A549 treated with DMSO at 1 μM for 4 hours (cell line): Measurements from ENCODE around the gene ABCA1. TPM values are rescaled to one million over a fixed set of nuclear protein-coding genes. Genes with fewer than 3 reads are reported as not detected.

Experiments
- total RNA-seq: library from RNA; stranded (reverse); fragments of 200-300 nt; extraction: Qiagen RNA extraction; gene quantifications from 5 replicates; pipeline ENCODE4 v1.2.3, GENCODE V29; 2022; ENCODE audit warnings: low read depth

The ABCA1 gene, protein sequence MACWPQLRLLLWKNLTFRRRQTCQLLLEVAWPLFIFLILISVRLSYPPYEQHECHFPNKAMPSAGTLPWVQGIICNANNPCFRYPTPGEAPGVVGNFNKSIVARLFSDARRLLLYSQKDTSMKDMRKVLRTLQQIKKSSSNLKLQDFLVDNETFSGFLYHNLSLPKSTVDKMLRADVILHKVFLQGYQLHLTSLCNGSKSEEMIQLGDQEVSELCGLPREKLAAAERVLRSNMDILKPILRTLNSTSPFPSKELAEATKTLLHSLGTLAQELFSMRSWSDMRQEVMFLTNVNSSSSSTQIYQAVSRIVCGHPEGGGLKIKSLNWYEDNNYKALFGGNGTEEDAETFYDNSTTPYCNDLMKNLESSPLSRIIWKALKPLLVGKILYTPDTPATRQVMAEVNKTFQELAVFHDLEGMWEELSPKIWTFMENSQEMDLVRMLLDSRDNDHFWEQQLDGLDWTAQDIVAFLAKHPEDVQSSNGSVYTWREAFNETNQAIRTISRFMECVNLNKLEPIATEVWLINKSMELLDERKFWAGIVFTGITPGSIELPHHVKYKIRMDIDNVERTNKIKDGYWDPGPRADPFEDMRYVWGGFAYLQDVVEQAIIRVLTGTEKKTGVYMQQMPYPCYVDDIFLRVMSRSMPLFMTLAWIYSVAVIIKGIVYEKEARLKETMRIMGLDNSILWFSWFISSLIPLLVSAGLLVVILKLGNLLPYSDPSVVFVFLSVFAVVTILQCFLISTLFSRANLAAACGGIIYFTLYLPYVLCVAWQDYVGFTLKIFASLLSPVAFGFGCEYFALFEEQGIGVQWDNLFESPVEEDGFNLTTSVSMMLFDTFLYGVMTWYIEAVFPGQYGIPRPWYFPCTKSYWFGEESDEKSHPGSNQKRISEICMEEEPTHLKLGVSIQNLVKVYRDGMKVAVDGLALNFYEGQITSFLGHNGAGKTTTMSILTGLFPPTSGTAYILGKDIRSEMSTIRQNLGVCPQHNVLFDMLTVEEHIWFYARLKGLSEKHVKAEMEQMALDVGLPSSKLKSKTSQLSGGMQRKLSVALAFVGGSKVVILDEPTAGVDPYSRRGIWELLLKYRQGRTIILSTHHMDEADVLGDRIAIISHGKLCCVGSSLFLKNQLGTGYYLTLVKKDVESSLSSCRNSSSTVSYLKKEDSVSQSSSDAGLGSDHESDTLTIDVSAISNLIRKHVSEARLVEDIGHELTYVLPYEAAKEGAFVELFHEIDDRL (N-terminal part only)
- total RNA-seq, result 6.3 to 8.7 TPM (median 6.5 TPM) in 5 replicates

DNA sequence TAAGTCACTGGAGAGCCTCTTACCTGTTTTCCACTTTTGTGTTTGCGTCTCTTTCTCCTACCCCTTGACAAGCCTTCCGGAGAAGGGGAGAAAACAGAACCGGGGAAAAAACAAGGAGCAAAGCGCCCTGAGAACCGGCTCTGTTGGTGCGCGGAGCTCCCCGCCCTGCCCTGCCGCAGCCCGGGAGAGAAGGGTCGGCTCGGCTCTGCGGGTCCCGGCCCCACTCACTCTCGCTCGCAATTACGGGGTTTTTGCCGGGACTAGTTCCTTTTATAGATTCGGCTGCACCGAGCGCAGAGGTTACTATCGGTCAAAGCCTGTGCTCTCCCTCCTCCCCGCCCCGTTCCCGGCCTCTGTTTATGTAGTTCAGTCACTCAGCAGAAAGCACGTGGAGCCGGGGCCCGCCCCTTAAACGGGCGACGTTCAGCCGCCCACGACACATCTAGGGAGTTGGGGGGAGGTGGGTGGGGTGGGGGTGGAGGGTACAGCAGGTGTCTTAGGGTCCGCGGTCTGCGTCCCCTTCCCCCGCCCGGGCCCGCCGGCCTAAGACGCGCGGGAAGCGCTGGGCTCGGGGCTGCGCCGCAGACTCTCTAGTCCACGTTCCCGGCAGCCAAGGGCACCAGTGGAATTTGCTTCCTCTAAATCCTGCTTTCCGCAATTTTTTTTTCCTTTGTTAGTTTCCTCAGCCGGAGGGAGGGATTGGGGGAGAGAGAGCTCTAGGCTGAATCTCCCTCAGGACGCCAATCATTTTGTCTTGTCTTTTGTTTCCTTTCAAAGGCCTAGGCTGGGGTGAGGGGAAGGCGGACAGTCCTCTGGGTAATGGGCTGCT, at the start of gene ABCA1:
Gene ABCA1 (minus strand): TSS at position 244 of the 829 bp plus-strand sequence. CDS start 24,476 bp downstream, outside the sequence.

GRCh38 chr9:104747565-104748358, 180.2 kb downstream of the ABCA1 start, which contains the start of gene NIPSNAP3A:
Gene NIPSNAP3A (plus strand): TSS chr9:104747683. CDS start chr9:104747793, 110 bp downstream.

Other genes with a start within 250 kb of the ABCA1 start
- not detected in 5 replicates for gene OR13D1, start 233.6 kb downstream of the ABCA1 start, total RNA-seq
- 10.7 to 17.1 TPM (median 13.8 TPM) in 5 replicates for gene NIPSNAP3A, start 180.5 kb downstream of the ABCA1 start, total RNA-seq
- 0.50 to 1.3 TPM (median 0.69 TPM) in 5 replicates for gene NIPSNAP3B, start 164.0 kb downstream of the ABCA1 start, total RNA-seq